SU-DHL-6 (cell line): ENCODE data around the gene P2RY13.

Experiments used
- EZH2phosphoT487 ChIP-seq: fragments of 200-600 bp; sonication (generic), shearing (Covaris generic); conservative IDR thresholded peaks from 2 replicates; pipeline ENCODE4 v1.6.1; 2018; ENCODE audit warnings: mild to moderate bottlenecking, antibody characterized with exemption, low read length, moderate library complexity, mixed read lengths
- TF ChIP-seq, protein P1 (sequence below): fragments of 200-600 bp; sonication (generic); IDR thresholded peaks from one replicate; pipeline ENCODE4 v1.5.1; 2017; ENCODE audit warnings: antibody characterized with exemption, mild to moderate bottlenecking, low read length, moderate library complexity; ENCODE audit not compliant: insufficient read depth, poor library complexity, severe bottlenecking

DNA sequence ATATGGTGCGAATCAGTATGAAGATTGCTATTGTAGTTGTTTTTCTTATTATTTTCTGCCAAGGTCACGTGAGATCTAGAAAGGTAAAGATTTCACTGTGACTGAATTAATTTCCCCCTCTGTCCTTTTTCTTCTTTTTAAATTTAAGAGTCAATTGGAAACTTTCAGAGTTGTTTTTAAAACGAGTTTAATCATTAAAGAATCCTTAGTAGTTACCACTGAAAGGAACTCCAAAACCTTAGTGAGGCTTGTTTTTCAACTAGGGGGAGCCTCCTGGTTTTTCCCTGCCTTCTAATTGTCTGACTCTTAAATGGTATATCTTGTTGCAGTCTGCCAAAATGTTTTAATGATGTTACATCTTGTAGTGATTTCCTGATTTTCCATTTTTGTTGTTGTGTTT lies 37.6 kb upstream of the P2RY13 start:
- TF ChIP-seq, protein P1, sequence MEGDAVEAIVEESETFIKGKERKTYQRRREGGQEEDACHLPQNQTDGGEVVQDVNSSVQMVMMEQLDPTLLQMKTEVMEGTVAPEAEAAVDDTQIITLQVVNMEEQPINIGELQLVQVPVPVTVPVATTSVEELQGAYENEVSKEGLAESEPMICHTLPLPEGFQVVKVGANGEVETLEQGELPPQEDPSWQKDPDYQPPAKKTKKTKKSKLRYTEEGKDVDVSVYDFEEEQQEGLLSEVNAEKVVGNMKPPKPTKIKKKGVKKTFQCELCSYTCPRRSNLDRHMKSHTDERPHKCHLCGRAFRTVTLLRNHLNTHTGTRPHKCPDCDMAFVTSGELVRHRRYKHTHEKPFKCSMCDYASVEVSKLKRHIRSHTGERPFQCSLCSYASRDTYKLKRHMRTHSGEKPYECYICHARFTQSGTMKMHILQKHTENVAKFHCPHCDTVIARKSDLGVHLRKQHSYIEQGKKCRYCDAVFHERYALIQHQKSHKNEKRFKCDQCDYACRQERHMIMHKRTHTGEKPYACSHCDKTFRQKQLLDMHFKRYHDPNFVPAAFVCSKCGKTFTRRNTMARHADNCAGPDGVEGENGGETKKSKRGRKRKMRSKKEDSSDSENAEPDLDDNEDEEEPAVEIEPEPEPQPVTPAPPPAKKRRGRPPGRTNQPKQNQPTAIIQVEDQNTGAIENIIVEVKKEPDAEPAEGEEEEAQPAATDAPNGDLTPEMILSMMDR, result no peak
- TF ChIP-seq EZH2phosphoT487, result no peak
